Mononuclear cell (primary cell): ENCODE measurements around the gene TUFT1. TPM values are rescaled to one million over a fixed set of nuclear protein-coding genes. Genes with fewer than 3 reads are reported as not detected.
"Not testable (repeated sequence)": the region's sequence is repeated elsewhere in the genome, so short reads cannot be mapped to it uniquely, and the experiment has no call there.

Experiments
- H3K27me3 ChIP-seq: 2 replicates; pipeline ENCODE4 v1.6.0; 2011; ENCODE audit warnings: low read length, control low read depth; ENCODE audit not compliant: insufficient read depth
- H3K4me1 ChIP-seq: 2 replicates; pipeline ENCODE4 v1.5.1; 2011; ENCODE audit warnings: mild to moderate bottlenecking, low read length, control low read depth; ENCODE audit not compliant: insufficient read depth
- H3K4me3 ChIP-seq: 2 replicates; pipeline ENCODE4 v1.5.1; 2011; ENCODE audit warnings: mild to moderate bottlenecking, low read length, moderate library complexity
- H3K9me3 ChIP-seq: 2 replicates; pipeline ENCODE4 v1.5.1; 2011; ENCODE audit warnings: low read depth, mild to moderate bottlenecking, control low read depth, low read length
- total RNA-seq: library from RNA; depleted of rRNA; stranded (reverse); fragments of >200 nt; gene quantifications from one replicate; pipeline ENCODE4 v1.2.3, GENCODE V29; 2012

The TUFT1 gene
- total RNA-seq, 1 donor = 4.0 TPM

DNA sequence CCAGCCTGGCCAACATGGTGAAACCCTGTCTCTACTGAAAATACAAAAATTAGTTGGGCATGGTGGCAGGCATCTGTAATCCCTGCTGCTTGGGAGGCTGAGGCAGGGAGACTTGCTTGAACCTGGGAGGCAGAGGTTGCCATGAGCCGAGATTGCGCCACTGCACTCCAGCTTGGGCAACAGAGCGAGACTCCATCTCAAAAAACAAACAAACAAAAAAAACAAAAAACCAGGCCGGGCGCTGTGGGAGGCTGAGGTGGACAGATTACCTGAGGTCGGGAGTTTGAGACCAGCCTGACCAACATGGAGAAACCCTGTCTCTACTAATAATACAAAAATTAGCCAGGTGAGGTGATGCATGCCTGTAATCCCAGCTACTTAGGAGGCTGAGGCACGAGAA is 17.7 kb upstream of the TUFT1 start:
- H3K4me1 ChIP-seq, H3K9me3 ChIP-seq, H3K4me3 ChIP-seq, H3K27me3 ChIP-seq: not testable (repeated sequence)

DNA sequence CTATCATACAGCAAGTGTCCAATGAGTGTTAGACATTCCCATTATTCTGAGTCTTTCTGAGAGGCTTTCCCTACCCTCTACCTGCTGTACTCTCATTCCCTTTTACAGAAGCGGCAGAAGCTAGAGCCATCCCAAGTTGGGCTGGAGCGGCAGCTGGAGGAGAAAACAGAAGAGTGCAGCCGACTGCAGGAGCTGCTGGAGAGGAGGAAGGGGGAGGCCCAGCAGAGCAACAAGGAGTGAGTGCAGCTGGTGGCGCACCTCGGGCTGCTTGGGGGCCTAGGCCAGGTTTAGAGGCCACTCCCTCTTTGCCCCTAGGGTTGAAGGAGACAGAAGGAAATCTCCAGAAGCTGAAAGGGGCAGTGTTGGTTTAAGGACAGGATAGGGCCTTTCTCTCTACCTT is 16.8 kb upstream of the TUFT1 start:
- no peak overlapping the region for H3K4me3 ChIP-seq
- no peaks in the 10 kb centered on the region for H3K4me1 ChIP-seq
- H3K27me3 ChIP-seq = no peaks in the 10 kb centered on the region
- no peaks in the 10 kb centered on the region for H3K9me3 ChIP-seq

DNA sequence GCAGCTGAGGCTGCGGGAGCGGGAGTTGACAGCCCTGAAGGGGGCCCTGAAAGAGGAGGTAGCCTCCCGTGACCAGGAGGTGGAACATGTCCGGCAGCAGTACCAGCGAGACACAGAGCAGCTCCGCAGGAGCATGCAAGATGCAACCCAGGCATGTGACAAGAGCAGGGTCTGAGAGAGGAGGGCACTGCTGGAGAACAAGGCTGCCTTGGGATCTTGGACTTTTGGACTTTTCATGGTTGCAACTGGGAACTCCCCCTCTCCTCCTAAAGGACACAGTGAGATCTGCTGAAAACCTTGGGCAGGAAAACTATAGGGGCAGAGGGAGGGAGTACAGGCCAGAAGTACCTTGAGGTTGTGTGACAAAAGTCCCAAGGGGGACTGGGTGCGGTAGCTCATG is 15.4 kb upstream of the TUFT1 start:
- Histone ChIP-seq H3K27me3 (no peaks in the 10 kb centered on the region), H3K4me3 (no peak overlapping the region), H3K4me1 (no peaks in the 10 kb centered on the region), H3K9me3 (no peaks in the 10 kb centered on the region)

DNA sequence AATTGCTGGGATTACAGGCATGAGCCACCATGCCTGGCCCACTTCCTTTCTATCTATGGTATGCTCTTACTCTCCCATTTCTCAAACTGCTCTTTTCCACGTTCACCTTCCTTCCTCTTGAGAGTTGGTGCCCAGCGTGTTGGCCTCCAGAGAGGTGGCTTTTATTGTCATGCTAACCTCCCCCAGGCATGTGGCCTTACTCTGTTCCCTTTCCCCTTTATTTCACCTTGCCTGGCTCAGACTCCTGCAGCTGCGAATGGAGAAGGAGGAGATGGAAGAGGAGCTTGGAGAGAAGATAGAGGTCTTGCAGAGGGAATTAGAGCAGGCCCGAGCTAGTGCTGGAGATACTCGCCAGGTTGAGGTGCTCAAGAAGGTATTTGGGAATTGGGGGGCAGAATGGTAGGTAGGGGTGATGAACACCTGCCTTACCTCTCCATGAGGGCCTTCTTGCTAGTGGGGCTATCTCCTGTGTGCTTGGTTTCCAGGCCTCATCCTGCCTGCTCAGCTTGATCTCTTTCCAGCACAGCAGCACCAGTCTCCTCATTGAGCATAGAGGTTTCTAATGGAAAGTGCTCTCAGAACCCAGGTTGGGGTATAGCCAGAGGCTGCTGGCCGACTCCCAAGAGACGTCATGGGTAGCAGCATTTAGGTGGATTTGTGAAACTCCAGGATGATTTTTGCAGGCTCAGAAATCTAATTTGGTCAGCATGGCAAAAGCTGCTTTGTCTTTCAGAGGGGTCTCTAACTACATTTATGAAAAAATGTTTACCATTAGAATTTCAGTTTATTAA is 13.2 kb upstream of the TUFT1 start:
- Histone ChIP-seq H3K4me3 (no peak overlapping the region), H3K27me3 (no peaks in the 10 kb centered on the region), H3K4me1 (no peaks in the 10 kb centered on the region), H3K9me3 (no peaks in the 10 kb centered on the region)

DNA sequence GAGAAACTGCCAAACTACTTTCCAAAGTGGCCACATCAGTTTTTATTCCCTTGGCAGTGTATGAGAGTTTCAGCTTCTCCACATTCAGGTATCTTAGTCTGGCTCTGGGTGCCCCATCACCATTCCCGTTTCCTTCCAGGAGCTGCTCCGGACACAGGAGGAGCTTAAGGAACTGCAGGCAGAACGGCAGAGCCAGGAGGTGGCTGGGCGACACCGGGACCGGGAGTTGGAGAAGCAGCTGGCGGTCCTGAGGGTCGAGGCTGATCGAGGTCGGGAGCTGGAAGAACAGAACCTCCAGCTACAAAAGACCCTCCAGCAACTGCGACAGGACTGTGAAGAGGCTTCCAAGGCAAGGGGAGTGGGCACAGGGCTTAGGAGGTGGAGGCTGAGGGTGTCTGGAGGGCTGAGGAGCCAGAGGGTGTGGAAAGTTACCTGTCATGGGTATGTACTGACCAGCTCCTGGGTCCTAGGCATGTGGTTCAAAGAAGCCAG is 10.9 kb upstream of the TUFT1 start:
- Histone ChIP-seq H3K4me3 (no peak overlapping the region), H3K27me3 (no peaks in the 10 kb centered on the region), H3K4me1 (no peaks in the 10 kb centered on the region), H3K9me3 (no peaks in the 10 kb centered on the region)

DNA sequence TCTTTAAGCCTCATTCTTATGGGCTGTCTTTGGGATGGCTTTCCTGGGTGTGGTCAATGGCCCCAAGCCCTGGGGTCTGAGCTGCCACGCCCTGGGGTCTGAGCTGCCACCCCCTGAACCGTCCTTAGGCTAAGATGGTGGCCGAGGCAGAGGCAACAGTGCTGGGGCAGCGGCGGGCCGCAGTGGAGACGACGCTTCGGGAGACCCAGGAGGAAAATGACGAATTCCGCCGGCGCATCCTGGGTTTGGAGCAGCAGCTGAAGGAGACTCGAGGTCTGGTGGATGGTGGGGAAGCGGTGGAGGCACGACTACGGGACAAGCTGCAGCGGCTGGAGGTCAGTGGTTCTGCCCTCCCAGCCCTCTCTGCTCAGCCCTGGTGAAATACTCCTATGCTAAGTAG is 10.3 kb upstream of the TUFT1 start:
- Histone ChIP-seq H3K4me1 (no peaks in the 10 kb centered on the region), H3K27me3 (no peaks in the 10 kb centered on the region)

DNA sequence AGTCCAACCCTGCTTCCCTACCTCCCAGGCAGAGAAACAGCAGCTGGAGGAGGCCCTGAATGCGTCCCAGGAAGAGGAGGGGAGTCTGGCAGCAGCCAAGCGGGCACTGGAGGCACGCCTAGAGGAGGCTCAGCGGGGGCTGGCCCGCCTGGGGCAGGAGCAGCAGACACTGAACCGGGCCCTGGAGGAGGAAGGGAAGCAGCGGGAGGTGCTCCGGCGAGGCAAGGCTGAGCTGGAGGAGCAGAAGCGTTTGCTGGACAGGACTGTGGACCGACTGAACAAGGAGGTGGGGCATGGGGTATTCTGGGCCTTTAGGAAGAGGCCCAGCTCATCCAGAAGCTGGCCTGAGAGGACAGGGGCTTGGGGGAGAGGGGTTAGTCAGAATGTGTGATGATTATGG is 9.6 kb upstream of the TUFT1 start:
- no peak overlapping the region for H3K4me3 ChIP-seq
- no peaks in the 10 kb centered on the region for H3K27me3 ChIP-seq
- H3K9me3 ChIP-seq = no peaks in the 10 kb centered on the region

More for the DNA sequence above, 10.3 kb upstream of the TUFT1 start:
- Histone ChIP-seq H3K4me3 (no peak overlapping the region), H3K9me3 (no peaks in the 10 kb centered on the region)

DNA sequence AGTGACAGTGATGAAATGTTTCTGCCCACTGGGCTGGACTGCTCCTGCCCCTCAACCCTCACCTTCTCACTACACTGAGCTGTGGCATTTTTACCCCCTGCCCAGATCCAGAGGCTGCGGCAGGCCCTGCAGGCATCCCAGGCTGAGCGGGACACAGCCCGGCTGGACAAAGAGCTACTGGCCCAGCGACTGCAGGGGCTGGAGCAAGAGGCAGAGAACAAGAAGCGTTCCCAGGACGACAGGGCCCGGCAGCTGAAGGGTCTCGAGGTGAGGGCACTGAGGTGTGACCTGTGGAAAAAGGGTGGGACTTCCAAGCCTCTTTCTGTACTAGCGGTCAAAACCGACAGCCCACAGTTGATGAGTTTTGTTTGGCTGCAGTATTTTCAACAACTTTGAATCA is 6.2 kb upstream of the TUFT1 start:
- Histone ChIP-seq H3K4me1 (no peaks in the 10 kb centered on the region), H3K9me3 (no peaks in the 10 kb centered on the region), H3K4me3 (no peak overlapping the region), H3K27me3 (no peaks in the 10 kb centered on the region)

More for the DNA sequence above, 9.6 kb upstream of the TUFT1 start:
- H3K4me1 ChIP-seq = no peaks in the 10 kb centered on the region

DNA sequence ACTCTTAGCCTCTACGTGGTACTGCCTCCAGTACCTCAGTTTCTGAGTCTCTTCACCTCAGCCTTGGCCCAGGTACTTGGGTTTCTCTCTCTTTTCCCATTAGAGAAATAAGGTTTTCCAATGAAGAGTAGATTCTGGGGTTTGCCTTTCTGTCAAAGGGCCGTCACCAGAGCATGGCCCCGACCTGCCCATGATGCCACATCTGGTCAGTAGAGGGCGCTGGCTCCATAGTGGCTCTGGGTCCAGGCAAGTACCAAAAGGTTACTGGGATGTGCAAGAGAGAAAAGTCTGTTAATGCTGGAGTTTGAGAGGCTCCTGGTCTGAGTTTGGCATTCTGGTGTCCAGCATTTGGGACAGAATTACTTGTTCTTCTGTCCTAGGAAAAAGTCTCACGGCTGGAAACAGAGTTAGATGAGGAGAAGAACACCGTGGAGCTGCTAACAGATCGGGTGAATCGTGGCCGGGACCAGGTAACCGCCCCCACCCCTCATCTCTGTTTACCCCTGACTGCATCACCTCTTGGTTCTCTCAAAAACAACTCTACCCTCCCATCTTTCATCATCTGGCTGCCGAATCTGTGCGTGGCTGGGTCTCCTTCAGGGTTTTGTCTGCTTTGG is 5.3 kb upstream of the TUFT1 start:
- H3K9me3 ChIP-seq = no peaks in the 10 kb centered on the region
- H3K4me3 ChIP-seq = no peak overlapping the region
- H3K27me3 ChIP-seq = no peaks in the 10 kb centered on the region
- peaks cover 7% of the 10 kb centered on the region for H3K4me1 ChIP-seq

DNA sequence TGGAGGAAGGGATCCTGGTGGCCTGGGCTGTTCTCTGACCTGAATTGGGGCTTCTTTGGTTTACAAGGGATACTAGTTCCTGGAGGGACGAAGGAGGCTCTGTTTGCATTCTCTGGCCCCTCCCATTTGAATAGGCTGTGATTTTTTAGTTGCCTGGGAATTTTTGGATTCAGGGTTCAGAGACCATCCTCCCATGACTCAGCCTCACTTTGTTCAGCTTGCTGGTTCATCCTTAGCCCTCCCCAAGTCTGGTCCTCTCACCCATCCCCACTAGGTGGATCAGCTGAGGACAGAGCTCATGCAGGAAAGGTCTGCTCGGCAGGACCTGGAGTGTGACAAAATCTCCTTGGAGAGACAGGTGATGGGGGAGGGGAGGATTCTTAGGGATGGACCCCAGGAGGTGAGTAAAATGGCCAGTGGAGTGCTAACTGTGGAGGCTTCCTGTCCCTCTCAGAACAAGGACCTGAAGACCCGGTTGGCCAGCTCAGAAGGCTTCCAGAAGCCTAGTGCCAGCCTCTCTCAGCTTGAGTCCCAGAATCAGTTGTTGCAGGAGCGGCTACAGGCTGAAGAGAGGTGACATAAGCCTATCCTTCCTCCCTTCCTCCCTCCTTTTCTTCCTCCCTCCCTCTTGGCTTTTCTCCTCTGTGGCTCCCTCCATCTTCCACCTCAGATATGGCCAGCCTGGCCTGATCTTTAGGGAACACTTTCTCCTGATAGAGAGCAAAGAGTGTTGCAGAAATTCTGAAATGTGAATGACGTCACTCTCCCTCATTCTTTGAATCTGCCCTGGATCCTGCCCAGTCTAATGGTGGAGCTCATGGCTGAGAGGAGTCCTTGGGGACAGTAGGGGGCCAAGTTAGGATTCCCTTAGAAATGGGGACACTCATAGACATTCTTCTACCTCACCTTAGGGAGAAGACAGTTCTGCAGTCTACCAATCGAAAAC is 4.5 kb upstream of the TUFT1 start:
- Histone ChIP-seq H3K4me1 (peaks cover 11% of the 10 kb centered on the region), H3K4me3 (no peak overlapping the region), H3K27me3 (no peaks in the 10 kb centered on the region), H3K9me3 (no peaks in the 10 kb centered on the region)

DNA sequence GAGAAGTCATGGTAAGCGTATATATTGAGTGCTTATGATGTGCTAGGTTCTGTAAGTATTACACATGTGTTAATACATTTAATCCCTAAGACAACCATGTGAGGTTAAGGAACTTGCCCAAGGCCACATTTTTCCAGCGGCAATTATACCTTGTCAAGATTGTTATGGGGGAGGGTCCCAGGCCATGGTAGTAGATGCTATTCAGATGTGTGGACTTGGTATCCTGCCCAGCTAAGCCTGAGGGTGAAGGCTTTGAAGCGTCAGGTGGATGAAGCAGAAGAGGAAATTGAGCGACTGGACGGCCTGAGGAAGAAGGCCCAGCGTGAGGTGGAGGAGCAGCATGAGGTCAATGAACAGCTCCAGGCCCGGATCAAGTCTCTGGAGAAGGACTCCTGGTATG is 3.6 kb upstream of the TUFT1 start:
- no peaks in the 10 kb centered on the region for H3K9me3 ChIP-seq
- H3K27me3 ChIP-seq = peaks cover 6% of the 10 kb centered on the region
- peaks cover 20% of the 10 kb centered on the region for H3K4me1 ChIP-seq
- no peak overlapping the region for H3K4me3 ChIP-seq

DNA sequence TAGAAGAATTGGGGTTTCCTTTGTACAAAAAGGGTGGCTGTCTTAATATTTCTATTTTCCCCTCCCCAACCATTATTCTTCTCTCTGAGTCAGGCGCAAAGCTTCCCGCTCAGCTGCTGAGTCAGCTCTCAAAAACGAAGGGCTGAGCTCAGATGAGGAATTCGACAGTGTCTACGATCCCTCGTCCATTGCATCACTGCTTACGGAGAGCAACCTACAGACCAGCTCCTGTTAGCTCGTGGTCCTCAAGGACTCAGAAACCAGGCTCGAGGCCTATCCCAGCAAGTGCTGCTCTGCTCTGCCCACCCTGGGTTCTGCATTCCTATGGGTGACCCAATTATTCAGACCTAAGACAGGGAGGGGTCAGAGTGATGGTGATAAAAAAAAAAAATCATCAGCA is 3.0 kb upstream of the TUFT1 start:
- no peak overlapping the region for H3K4me3 ChIP-seq
- no peaks in the 10 kb centered on the region for H3K9me3 ChIP-seq
- peaks cover 6% of the 10 kb centered on the region for H3K27me3 ChIP-seq
- peaks cover 20% of the 10 kb centered on the region for H3K4me1 ChIP-seq

DNA sequence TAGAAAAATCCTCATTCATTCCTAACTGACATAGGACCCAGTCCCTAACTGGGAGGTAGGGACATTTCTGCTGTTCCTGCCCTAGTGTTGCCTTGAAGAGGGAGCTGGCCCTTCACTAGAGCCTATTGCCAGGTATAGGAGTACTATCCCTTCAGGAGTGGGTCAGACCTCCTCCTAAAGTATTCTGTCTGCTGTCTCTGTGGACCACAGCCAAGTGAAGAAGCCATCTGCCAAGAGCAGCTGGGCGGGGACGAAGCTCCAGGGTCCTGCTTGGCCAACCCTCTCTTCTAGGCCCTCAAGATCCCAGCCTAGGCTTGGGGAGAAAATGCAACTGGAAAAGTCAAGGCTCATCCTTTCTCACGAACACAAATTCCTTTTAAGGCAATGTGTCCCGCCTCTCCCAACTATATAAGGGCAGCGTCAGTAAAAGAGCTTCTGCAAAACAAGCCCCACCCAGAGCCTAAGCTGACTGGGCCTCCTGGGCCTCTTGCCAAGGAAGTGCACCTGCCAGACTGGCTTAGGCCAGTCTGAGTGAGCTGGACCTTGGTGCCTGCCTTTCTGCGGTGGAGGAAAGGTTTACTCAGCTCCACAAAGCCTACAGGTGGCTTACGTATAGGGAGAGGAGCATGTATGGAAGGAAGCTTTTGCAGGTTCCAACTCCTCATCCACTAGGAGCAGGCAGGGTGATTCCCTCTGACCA is 638 bp upstream of the TUFT1 start:
- peak overlapping the region; percentile 55 for H3K4me3 ChIP-seq
- peaks cover 8% of the 10 kb centered on the region for H3K27me3 ChIP-seq
- H3K9me3 ChIP-seq = no peaks in the 10 kb centered on the region
- peaks cover 20% of the 10 kb centered on the region for H3K4me1 ChIP-seq

DNA sequence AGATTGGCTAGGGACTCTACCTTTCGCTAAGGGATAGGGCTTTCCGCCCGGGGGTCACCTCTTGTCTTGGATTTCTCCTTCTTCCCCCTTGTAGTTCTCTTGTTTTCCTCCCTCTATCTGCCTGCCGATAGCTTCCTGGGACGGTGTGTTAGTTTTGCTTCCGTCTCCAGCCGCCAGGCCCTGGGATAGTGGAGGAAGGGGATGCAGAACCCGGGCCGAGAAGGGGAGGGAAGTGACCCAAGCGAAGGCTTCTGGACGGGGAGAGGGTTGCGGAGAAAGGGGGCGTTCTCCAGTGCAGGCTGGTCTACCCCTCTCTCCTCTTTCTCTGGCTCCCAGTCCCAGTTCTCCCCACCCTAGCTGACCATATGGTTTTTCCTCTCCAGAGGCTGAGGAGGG is 871 bp downstream of the TUFT1 start:
- Histone ChIP-seq H3K27me3 (peaks cover 8% of the 10 kb centered on the region), H3K4me3 (peak overlapping the region; percentile 55), H3K9me3 (no peaks in the 10 kb centered on the region), H3K4me1 (peaks cover 20% of the 10 kb centered on the region)
